Common myeloid progenitor, CD34-positive (primary cell): ENCODE measurements around the gene SLC23A2.
A peak's percentile ranks its signal among the peaks of the same experiment; 100 is the strongest.

Experiments
- CTCF ChIA-PET: fragments of 350-600 bp; sonication (Branson Sonifier 250); formaldehyde crosslinking; loops from one replicate; lab custom pipeline; 2021; ENCODE audit warnings: antibody characterized with exemption; lab: Charles Lee
- POLR2A ChIA-PET: fragments of 350-600 bp; sonication (Branson Sonifier 250); formaldehyde crosslinking; loops from one replicate; lab custom pipeline; 2021; ENCODE audit warnings: antibody characterized with exemption; lab: Charles Lee
- DNase-seq, 3 donors: peaks; one replicate each; pipeline versions ENCODE4 v3.0.0 to v3.0.0-alpha.2; 2013
- H3K27ac ChIP-seq, 2 experiments: 1 replicate in 1 of 2; 2 replicates in 1 of 2; pipeline ENCODE4 v1.7.0; 2013; ENCODE audit warnings: inconsistent platforms in 2 of 2, low read length in 2 of 2, mild to moderate bottlenecking in 2 of 2, low read depth in 1 of 2, moderate library complexity in 1 of 2; ENCODE audit not compliant: severe bottlenecking in 2 of 2, insufficient read depth in 1 of 2, poor library complexity in 1 of 2
- H3K27me3 ChIP-seq, 5 experiments: replicated peaks in 2 of 5; 1 replicate in 3 of 5; 2 replicates in 2 of 5; pipeline versions ENCODE4 v1.6.1 to v1.7.0; 2013; ENCODE audit warnings: low read length in 4 of 5, mild to moderate bottlenecking in 2 of 5, moderate library complexity in 2 of 5, inconsistent platforms in 1 of 5; ENCODE audit not compliant: insufficient read depth in 5 of 5, control insufficient read depth in 4 of 5
- H3K36me3 ChIP-seq, 4 experiments: 1 replicate in 2 of 4; 2 replicates in 2 of 4; pipeline versions ENCODE4 v1.6.1 to v1.7.0; 2013; ENCODE audit warnings: low read length in 3 of 4, control low read depth in 1 of 4, mild to moderate bottlenecking in 1 of 4; ENCODE audit not compliant: control insufficient read depth in 4 of 4, insufficient read depth in 4 of 4
- H3K4me1 ChIP-seq, 4 experiments: 1 replicate in 3 of 4; 2 replicates in 1 of 4; pipeline versions ENCODE4 v1.6.1 to v1.7.1; 2013; ENCODE audit warnings: low read length in 3 of 4, mild to moderate bottlenecking in 3 of 4, control low read depth in 1 of 4, inconsistent platforms in 1 of 4, moderate library complexity in 1 of 4; ENCODE audit not compliant: control insufficient read depth in 4 of 4, insufficient read depth in 4 of 4; ENCODE audit errors: control extremely low read depth in 1 of 4
- H3K4me3 ChIP-seq, 7 experiments: 1 replicate in 4 of 7; 2 replicates in 3 of 7; pipeline versions ENCODE4 v1.5.1 to v1.7.0; 2013; ENCODE audit warnings: mild to moderate bottlenecking in 7 of 7, low read length in 6 of 7, moderate library complexity in 6 of 7, inconsistent platforms in 2 of 7, low read depth in 2 of 7, control low read depth in 1 of 7; ENCODE audit not compliant: insufficient read depth in 4 of 7, control insufficient read depth in 1 of 7; ENCODE audit errors: extremely low read depth in 1 of 7
- H3K9me3 ChIP-seq, 5 experiments: 1 replicate in 4 of 5; 2 replicates in 1 of 5; pipeline versions ENCODE4 v1.6.1 to v1.7.1; 2013; ENCODE audit warnings: low read length in 4 of 5, mild to moderate bottlenecking in 2 of 5, inconsistent platforms in 1 of 5, low read depth in 1 of 5, moderate library complexity in 1 of 5; ENCODE audit not compliant: control insufficient read depth in 4 of 5, insufficient read depth in 2 of 5; ENCODE audit errors: control extremely low read depth in 1 of 5
- WGBS: methylation state at CpG from one replicate; pipeline ENCODE4 v1.1.5; 2013; ENCODE audit not compliant: insufficient coverage; 5-methylcytosine and 5-hydroxymethylcytosine counted together

The SLC23A2 gene

GRCh38 chr20:4840801-4841200 lies 160.5 kb downstream of the SLC23A2 start:
- peaks cover 0 to 10% (median 7%) of the 10 kb centered on the region in 4 experiments for H3K4me1 ChIP-seq
- 100% methylated on average over 1 of the region's 1 CpG for WGBS
- DNase-seq = no peak
- CTCF ChIA-PET = interaction anchor here (1.0 kb wide), 1 partner anchor 114 kb away, joined by 3 read pairs; no protein-coding TSS in a partner anchor
- H3K27ac ChIP-seq = no peak overlapping the region
- H3K27me3 ChIP-seq = no peaks in the 10 kb centered on the region
- no peak overlapping the region for H3K4me3 ChIP-seq
- peaks cover 0 to 6% (median 0%) of the 10 kb centered on the region in 5 experiments for H3K9me3 ChIP-seq
- POLR2A ChIA-PET = no interaction called here
- no peaks in the 10 kb centered on the region for H3K36me3 ChIP-seq

GRCh38 chr20:4838526-4838925 lies 162.8 kb downstream of the SLC23A2 start:
- no peaks in the 10 kb centered on the region for H3K36me3 ChIP-seq
- H3K27ac ChIP-seq = no peak overlapping the region
- peaks cover 0 to 6% (median 0%) of the 10 kb centered on the region in 5 experiments for H3K9me3 ChIP-seq
- no peak overlapping the region for H3K4me3 ChIP-seq
- ChIA-PET POLR2A (no interaction called here), CTCF (interaction anchor here (1.1 to 1.6 kb wide), 3 partner anchors 14 to 25 kb away, joined by 3 to 4 read pairs (median 4); no protein-coding TSS in a partner anchor)
- no peaks in the 10 kb centered on the region for H3K27me3 ChIP-seq
- no peaks in the 10 kb centered on the region for H3K4me1 ChIP-seq
- DNase-seq = peak in 2 of 3 donors; percentile 56 to 71
- whole genome bisulfite sequencing = 68% methylated on average over 7 of the region's 8 CpGs

GRCh38 chr20:4837760-4838159 lies 163.6 kb downstream of the SLC23A2 start:
- no peak overlapping the region for H3K27ac ChIP-seq
- H3K4me3 ChIP-seq = no peak overlapping the region
- no peaks in the 10 kb centered on the region for H3K4me1 ChIP-seq
- CTCF ChIA-PET = interaction anchor here (1.6 kb wide), 2 partner anchors 22 to 25 kb away, joined by 4 read pairs; no protein-coding TSS in a partner anchor
- DNase-seq = peak in 1 of 3 donors; percentile 17
- POLR2A ChIA-PET = no interaction called here
- 100% methylated on average over 2 of the region's 2 CpGs for WGBS
- no peaks in the 10 kb centered on the region for H3K36me3 ChIP-seq
- peaks cover 0 to 6% (median 0%) of the 10 kb centered on the region in 5 experiments for H3K9me3 ChIP-seq
- no peaks in the 10 kb centered on the region for H3K27me3 ChIP-seq

- H3K9me3 ChIP-seq = peaks cover 0 to 6% (median 0%) of the 10 kb centered on the region in 5 experiments
- H3K27ac ChIP-seq = no peak overlapping the region
- H3K4me3 ChIP-seq = no peak overlapping the region
- WGBS = 75% methylated on average over 4 of the region's 4 CpGs
- ChIA-PET POLR2A (no interaction called here), CTCF (interaction anchor here (1.0 to 1.6 kb wide), 2 partner anchors 16 to 21 kb away, joined by 4 read pairs; no protein-coding TSS in a partner anchor)
- H3K27me3 ChIP-seq = no peaks in the 10 kb centered on the region
- no peaks in the 10 kb centered on the region for H3K36me3 ChIP-seq
- no peak for DNase-seq
- no peaks in the 10 kb centered on the region for H3K4me1 ChIP-seq
Measured at GRCh38 chr20:4836935-4837334, 164.4 kb downstream of the SLC23A2 start.

GRCh38 chr20:4836473-4836872 lies 164.8 kb downstream of the SLC23A2 start:
- Histone ChIP-seq H3K36me3 (no peaks in the 10 kb centered on the region), H3K27ac (no peak overlapping the region), H3K27me3 (no peaks in the 10 kb centered on the region), H3K4me1 (no peaks in the 10 kb centered on the region), H3K9me3 (peaks cover 0 to 6% (median 0%) of the 10 kb centered on the region in 5 experiments), H3K4me3 (no peak overlapping the region)
- DNase-seq = no peak
- CTCF ChIA-PET = interaction anchor here (1.0 kb wide), 1 partner anchor 16 kb away, joined by 4 read pairs; no protein-coding TSS in a partner anchor
- 93% methylated on average over 4 of the region's 6 CpGs for WGBS
- POLR2A ChIA-PET = no interaction called here

GRCh38 chr20:4835244-4836177 lies 165.8 kb downstream of the SLC23A2 start:
- POLR2A ChIA-PET = no interaction called here
- no peaks in the 10 kb centered on the region for H3K27me3 ChIP-seq
- 94% methylated on average over 13 of the region's 16 CpGs for WGBS

More at GRCh38 chr20:4835244-4836177, 165.8 kb downstream of the SLC23A2 start:
- no peak overlapping the region for H3K27ac ChIP-seq
- H3K4me1 ChIP-seq = no peaks in the 10 kb centered on the region
- peaks cover 0 to 6% (median 0%) of the 10 kb centered on the region in 5 experiments for H3K9me3 ChIP-seq
- H3K4me3 ChIP-seq = no peak overlapping the region
- no peak for DNase-seq
- CTCF ChIA-PET = no interaction called here
- no peaks in the 10 kb centered on the region for H3K36me3 ChIP-seq
